Lung (tissue), 12 donors: ENCODE data around the gene TP53I3. TPM values are rescaled to one million over a fixed set of nuclear protein-coding genes. Genes with fewer than 3 reads are reported as not detected.

Experiments
- ATAC-seq: fragments of 200-7000 bp; cut with Tn5 transposase; one replicate; pipeline ENCODE4 v1.9.1; 2020; ENCODE audit warnings: moderate number of reproducible peaks; ENCODE audit not compliant: insufficient read depth, low FRiP score
- DNase-seq, 3 donors: peaks; one replicate each; pipeline ENCODE4 v3.0.0-alpha.2; 2013 to 2017
- H3K27ac ChIP-seq, 2 donors: one replicate each; pipeline ENCODE4 v1.5.1; 2013; ENCODE audit warnings: mild to moderate bottlenecking in 2 of 2, moderate library complexity in 2 of 2, control low read depth in 1 of 2, inconsistent platforms in 1 of 2, low read depth in 1 of 2, low read length in 1 of 2
- H3K27me3 ChIP-seq, 3 donors: one replicate each; pipeline ENCODE4 v1.5.1; 2013; ENCODE audit warnings: low read length in 2 of 3; ENCODE audit not compliant: control insufficient read depth in 3 of 3, insufficient read depth in 3 of 3
- H3K36me3 ChIP-seq, 4 donors: one replicate each; pipeline ENCODE4 v1.5.1; 2013; ENCODE audit warnings: low read length in 4 of 4, mild to moderate bottlenecking in 1 of 4, moderate library complexity in 1 of 4; ENCODE audit not compliant: control insufficient read depth in 4 of 4, insufficient read depth in 4 of 4
- H3K4me1 ChIP-seq, 5 donors: one replicate each; pipeline ENCODE4 v1.5.1; 2013; ENCODE audit warnings: low read length in 5 of 5, mild to moderate bottlenecking in 2 of 5, moderate library complexity in 1 of 5; ENCODE audit not compliant: control insufficient read depth in 5 of 5, insufficient read depth in 5 of 5
- H3K4me3 ChIP-seq: one replicate; pipeline ENCODE4 v1.5.1; 2013; ENCODE audit warnings: mild to moderate bottlenecking, control low read depth, moderate library complexity
- H3K9ac ChIP-seq, 2 donors: one replicate each; pipeline ENCODE4 v1.5.1; 2013; ENCODE audit warnings: low read length in 2 of 2, control low read depth in 1 of 2; ENCODE audit not compliant: insufficient read depth in 1 of 2
- H3K9me3 ChIP-seq, 4 donors: one replicate each; pipeline ENCODE4 v1.5.1; 2013; ENCODE audit warnings: low read length in 3 of 4, mild to moderate bottlenecking in 1 of 4, moderate library complexity in 1 of 4; ENCODE audit not compliant: control insufficient read depth in 4 of 4, insufficient read depth in 3 of 4
- WGBS, 2 donors: extraction: QIAGEN DNeasy Blood & Tissue Kit; methylation state at CpG; one replicate each; pipeline ENCODE4 v1.1.7; 2013; 5-methylcytosine and 5-hydroxymethylcytosine counted together
- polyA plus RNA-seq, 2 donors: library from polyadenylated mRNA; stranded (reverse); fragments of 200-250 nt; gene quantifications; one replicate each; pipeline ENCODE4 v1.2.1, GENCODE V29; 2013
- total RNA-seq, 2 donors: library from RNA; depleted of rRNA in 1 of 2; stranded (reverse); fragments of >200 nt in 1 of 2; gene quantifications; one replicate each; pipeline ENCODE4 v1.2.1, GENCODE V29; 2014 to 2021
- TF ChIP-seq, protein P1 (sequence below): IDR thresholded peaks from 2 replicates; pipeline ENCODE4 v1.5.1; 2012; ENCODE audit warnings: mild to moderate bottlenecking; ENCODE audit errors: control extremely low read depth, extremely low read depth
- donor health status: control.
- donor health status: control.
- donor health status: Bipolar disorder and iron deficiency.
- donor health status: healthy.
- donor health status: DM: yes; HTN: yes; CAD: no.

The TP53I3 gene
- total and polyA plus RNA-seq, 4 donors: 35.7 to 63.8 (median 52.9) TPM

- DNase-seq (no peak), ATAC-seq (no peak)
- Histone ChIP-seq H3K4me3 (no peak overlapping the region), H3K9me3 (no peaks in the 10 kb centered on the region), H3K36me3 (peaks cover 5 to 25% (median 18%) of the 10 kb centered on the region in 4 donors), H3K27me3 (no peaks in the 10 kb centered on the region), H3K9ac (no peak overlapping the region), H3K4me1 (peaks cover 0 to 11% (median 5%) of the 10 kb centered on the region in 5 donors), H3K27ac (no peak overlapping the region)
- WGBS, 2 donors: 84 to 90% methylated on average over 4 of the region's 4 CpGs
- TF ChIP-seq, protein P1, sequence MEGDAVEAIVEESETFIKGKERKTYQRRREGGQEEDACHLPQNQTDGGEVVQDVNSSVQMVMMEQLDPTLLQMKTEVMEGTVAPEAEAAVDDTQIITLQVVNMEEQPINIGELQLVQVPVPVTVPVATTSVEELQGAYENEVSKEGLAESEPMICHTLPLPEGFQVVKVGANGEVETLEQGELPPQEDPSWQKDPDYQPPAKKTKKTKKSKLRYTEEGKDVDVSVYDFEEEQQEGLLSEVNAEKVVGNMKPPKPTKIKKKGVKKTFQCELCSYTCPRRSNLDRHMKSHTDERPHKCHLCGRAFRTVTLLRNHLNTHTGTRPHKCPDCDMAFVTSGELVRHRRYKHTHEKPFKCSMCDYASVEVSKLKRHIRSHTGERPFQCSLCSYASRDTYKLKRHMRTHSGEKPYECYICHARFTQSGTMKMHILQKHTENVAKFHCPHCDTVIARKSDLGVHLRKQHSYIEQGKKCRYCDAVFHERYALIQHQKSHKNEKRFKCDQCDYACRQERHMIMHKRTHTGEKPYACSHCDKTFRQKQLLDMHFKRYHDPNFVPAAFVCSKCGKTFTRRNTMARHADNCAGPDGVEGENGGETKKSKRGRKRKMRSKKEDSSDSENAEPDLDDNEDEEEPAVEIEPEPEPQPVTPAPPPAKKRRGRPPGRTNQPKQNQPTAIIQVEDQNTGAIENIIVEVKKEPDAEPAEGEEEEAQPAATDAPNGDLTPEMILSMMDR: no peak
Measured at GRCh38 chr2:24072259-24072658, 12.4 kb downstream of the TP53I3 start.

DNA sequence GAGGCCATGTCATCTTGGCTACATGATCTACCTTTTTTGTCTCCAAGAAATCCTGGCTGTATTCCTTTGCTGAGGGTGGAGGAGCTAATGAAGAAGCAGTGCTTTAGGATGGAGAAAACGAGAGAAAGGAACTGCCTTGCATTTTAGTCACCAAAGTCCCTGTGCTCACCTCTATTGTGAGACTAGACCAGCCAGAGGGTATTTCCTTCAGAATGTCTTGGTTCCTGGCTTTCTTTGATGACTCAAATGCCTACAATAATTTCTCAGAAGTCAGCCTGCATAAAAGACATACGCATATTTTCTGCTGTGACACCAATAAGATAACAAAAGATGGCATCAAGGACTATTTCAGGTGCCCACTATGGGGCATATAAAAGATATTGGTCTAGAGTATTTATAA is 19.3 kb downstream of the TP53I3 start:
- TF ChIP-seq, protein P1: no peak
- no peaks in the 10 kb centered on the region for H3K27me3 ChIP-seq
- H3K9me3 ChIP-seq: no peaks in the 10 kb centered on the region
- ATAC-seq (no peak), DNase-seq (no peak)
- H3K4me3 ChIP-seq: no peak overlapping the region
- peaks cover 10 to 20% (median 15%) of the 10 kb centered on the region in 4 donors for H3K36me3 ChIP-seq
- no peak overlapping the region for H3K9ac ChIP-seq
- no peak overlapping the region for H3K27ac ChIP-seq
- no peaks in the 10 kb centered on the region for H3K4me1 ChIP-seq
- 86 to 88% methylated on average over 2 of the region's 2 CpGs for WGBS, 2 donors

- WGBS, 2 donors: 91 to 97% methylated on average over 4 of the region's 4 CpGs
- Histone ChIP-seq H3K4me1 (no peaks in the 10 kb centered on the region), H3K4me3 (no peak overlapping the region), H3K27ac (no peak overlapping the region), H3K9ac (no peak overlapping the region), H3K27me3 (no peaks in the 10 kb centered on the region), H3K36me3 (no peaks in the 10 kb centered on the region), H3K9me3 (peaks cover 0 to 2% (median 0%) of the 10 kb centered on the region in 4 donors)
- ATAC-seq (no peak), DNase-seq (no peak)
- TF ChIP-seq, protein P1: no peak
Measured at GRCh38 chr2:24058564-24059271, 25.9 kb downstream of the TP53I3 start.

GRCh38 chr2:24055750-24056149 is 28.9 kb downstream of the TP53I3 start:
- Histone ChIP-seq H3K9ac (no peak overlapping the region), H3K4me3 (no peak overlapping the region), H3K27me3 (no peaks in the 10 kb centered on the region), H3K9me3 (peaks cover 0 to 2% (median 0%) of the 10 kb centered on the region in 4 donors), H3K36me3 (no peaks in the 10 kb centered on the region), H3K27ac (no peak overlapping the region), H3K4me1 (peaks cover 0 to 2% (median 0%) of the 10 kb centered on the region in 5 donors)
- no peak for DNase-seq
- TF ChIP-seq, protein P1: no peak
- WGBS, 2 donors: 69 to 82% methylated on average over 6 of the region's 6 CpGs
- no peak for ATAC-seq
